Loucy (cell line): ENCODE measurements around the gene SGPL1.

ENCODE experiments used
- CTCF ChIP-seq: fragments of 200-600 bp; sonication (generic); conservative IDR thresholded peaks from 2 replicates; pipeline ENCODE4 v1.5.1; 2014; ENCODE audit warnings: mild to moderate bottlenecking, antibody characterized with exemption, low read length
- EZH2phosphoT487 ChIP-seq: fragments of 200-600 bp; IDR thresholded peaks from 2 replicates; pipeline ENCODE4 v1.6.1; 2018; ENCODE audit warnings: antibody characterized with exemption, mild to moderate bottlenecking, moderate library complexity, borderline replicate concordance

GRCh38 chr10:70853038-70853437 is 37.3 kb downstream of the SGPL1 start:
- TF ChIP-seq CTCF (no peak), EZH2phosphoT487 (no peak)
